ENCODE data around the gene CADPS2. TPM values are rescaled to one million over a fixed set of nuclear protein-coding genes. Genes with fewer than 3 reads are reported as not detected.

CADPS2 gene
- total and polyA plus RNA-seq, 8 donors = 34.2 to 83.4 (median 64.6) TPM

DNA sequence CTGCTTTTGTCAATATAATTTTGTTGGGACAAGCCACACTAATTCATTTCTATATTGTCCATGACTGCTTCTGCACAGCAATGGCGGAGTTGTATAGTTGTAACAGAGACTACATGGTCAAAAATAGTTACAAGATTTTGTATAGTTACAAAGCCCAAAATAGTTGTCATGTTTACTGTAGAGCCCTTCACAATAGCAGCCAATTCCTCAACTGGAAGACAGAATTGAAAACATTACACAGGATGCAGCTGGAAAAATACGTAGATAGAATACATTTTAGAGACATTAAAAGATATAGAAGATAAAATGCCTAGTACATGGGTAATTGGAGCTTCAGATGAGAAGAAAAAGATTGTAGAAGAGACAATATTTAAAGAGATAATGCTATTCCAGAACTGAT, 425.3 kb downstream of the CADPS2 start:
- H3K27me3 ChIP-seq = no peaks in the 10 kb centered on the region
- H3K27ac ChIP-seq = no peak overlapping the region
- intact Hi-C loops (cut with DNase I) = no loop called here
- TF ChIP-seq, protein P1, sequence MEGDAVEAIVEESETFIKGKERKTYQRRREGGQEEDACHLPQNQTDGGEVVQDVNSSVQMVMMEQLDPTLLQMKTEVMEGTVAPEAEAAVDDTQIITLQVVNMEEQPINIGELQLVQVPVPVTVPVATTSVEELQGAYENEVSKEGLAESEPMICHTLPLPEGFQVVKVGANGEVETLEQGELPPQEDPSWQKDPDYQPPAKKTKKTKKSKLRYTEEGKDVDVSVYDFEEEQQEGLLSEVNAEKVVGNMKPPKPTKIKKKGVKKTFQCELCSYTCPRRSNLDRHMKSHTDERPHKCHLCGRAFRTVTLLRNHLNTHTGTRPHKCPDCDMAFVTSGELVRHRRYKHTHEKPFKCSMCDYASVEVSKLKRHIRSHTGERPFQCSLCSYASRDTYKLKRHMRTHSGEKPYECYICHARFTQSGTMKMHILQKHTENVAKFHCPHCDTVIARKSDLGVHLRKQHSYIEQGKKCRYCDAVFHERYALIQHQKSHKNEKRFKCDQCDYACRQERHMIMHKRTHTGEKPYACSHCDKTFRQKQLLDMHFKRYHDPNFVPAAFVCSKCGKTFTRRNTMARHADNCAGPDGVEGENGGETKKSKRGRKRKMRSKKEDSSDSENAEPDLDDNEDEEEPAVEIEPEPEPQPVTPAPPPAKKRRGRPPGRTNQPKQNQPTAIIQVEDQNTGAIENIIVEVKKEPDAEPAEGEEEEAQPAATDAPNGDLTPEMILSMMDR (IDR thresholded peaks at IDR 0.05) = no peak
- no peak overlapping the region for H3K4me3 ChIP-seq
- DNase-seq (no peak), ATAC-seq (no peak)
- H3K36me3 ChIP-seq = no peaks in the 10 kb centered on the region
- H3K9me3 ChIP-seq = no peaks in the 10 kb centered on the region
- no peaks in the 10 kb centered on the region for H3K4me1 ChIP-seq

DNA sequence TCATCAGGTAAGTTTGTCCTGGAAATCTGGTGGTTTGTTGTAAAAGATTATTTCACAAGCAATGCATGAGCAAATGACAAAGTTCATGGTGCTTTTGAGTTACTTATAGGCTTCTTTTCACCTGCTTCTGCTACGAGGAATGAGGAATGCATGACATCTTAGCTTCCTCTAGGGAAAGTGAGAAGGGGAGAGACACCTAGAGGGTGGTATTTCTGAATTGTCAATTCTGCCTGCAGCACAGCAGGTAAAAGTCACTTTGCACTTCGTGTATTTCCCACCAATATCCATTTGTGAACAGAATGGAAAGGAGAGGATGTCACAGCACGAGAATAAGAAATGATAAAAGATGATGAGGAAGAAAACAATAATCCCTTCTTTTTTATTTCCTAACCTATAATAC, 428.3 kb downstream of the CADPS2 start:
- intact Hi-C loops (cut with DNase I) = no loop called here
- no peaks in the 10 kb centered on the region for H3K27me3 ChIP-seq
- TF ChIP-seq, protein P1 (IDR thresholded peaks at IDR 0.05) = no peak
- H3K9me3 ChIP-seq = no peaks in the 10 kb centered on the region
- DNase-seq = no peak
- ATAC-seq = no peak
- H3K27ac ChIP-seq = no peak overlapping the region
- no peak overlapping the region for H3K4me3 ChIP-seq
- H3K4me1 ChIP-seq = no peaks in the 10 kb centered on the region
- no peaks in the 10 kb centered on the region for H3K36me3 ChIP-seq

DNA sequence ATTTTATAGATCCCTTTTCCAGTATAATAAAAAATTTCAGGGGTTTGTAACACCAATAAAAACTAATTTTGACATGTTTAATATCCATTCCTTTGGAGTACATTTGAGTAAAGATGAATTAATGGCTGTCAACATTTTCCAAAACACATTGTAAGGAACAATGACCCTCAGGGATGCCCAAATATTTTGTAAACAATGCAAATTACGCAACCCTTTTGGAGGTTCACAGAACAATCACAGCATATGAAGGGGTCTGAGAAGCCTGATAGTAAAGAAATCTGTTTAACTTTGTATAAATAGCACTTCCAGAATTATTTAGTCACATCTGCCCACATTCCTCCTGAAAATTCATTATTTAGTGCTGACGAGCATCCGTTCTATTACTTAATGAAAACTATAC, 428.9 kb downstream of the CADPS2 start:
- no peak overlapping the region for H3K4me3 ChIP-seq
- ATAC-seq = no peak
- no peaks in the 10 kb centered on the region for H3K36me3 ChIP-seq
- intact Hi-C loops (cut with DNase I) = no loop called here
- no peaks in the 10 kb centered on the region for H3K9me3 ChIP-seq
- no peak overlapping the region for H3K27ac ChIP-seq
- H3K4me1 ChIP-seq = no peaks in the 10 kb centered on the region
- H3K27me3 ChIP-seq = no peaks in the 10 kb centered on the region
- DNase-seq = no peak
- TF ChIP-seq, protein P1 (IDR thresholded peaks at IDR 0.05) = no peak

DNA sequence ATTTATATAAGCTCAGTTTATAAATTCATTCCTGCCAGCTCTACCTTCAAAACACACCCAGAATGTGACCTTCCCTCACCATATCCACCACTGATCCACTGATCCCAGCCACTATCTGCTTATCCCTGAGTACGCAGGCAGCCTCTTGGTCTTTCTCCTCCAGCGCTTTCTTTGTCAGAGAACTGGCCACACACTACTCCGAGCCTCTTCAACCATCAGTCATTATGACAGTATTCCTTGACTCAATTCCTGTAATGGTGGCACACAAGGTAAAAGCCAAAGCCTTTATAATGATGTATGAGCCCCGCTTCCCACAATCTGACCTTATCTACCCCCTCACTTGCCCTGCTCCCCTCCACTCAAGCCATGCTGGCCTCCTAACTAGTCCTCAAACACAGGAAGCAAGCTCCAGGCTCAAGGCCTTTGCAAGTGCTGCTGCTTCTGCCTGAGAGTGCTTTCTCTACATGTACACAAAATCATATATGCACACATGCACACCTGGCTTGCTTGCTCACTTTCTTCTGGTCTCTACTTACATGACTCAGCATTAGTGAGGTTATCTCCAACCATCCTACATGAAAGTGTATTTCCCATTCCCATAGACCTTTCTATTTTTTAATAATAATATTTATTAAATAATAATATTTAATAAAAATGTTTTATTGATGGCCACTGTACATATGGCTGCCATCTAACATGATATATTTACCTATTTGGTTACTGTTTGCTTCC, 431.3 kb downstream of the CADPS2 start:
- intact Hi-C loops (cut with DNase I) = no loop called here
- peaks cover 0 to 8% of the 10 kb centered on the region in 2 donors for H3K36me3 ChIP-seq

DNA sequence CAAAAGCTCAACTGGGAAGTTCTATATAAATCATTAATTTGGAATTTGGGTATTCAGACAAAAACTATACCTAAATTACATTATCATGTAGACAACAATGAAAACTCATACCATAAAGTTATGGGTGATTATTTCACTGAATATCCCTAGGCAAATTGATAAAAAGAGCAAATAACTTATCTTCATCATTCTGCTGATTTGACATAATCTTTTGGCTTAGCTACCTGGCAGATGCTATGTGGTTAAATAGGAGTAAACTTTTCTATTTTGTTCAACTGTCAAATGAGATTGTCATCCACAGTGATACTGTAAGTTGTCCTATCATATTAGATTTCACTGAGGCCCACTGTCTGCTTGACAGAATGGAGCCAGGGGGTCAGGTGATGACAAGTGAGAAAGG, 432.8 kb downstream of the CADPS2 start:
- Histone ChIP-seq H3K36me3 (peaks cover 0 to 8% of the 10 kb centered on the region in 2 donors), H3K4me3 (no peak overlapping the region), H3K4me1 (no peaks in the 10 kb centered on the region), H3K27ac (no peak overlapping the region), H3K9me3 (no peaks in the 10 kb centered on the region), H3K27me3 (no peaks in the 10 kb centered on the region)
- TF ChIP-seq, protein P1 (IDR thresholded peaks at IDR 0.05) = no peak
- ATAC-seq (no peak), DNase-seq (no peak)
- intact Hi-C loops (cut with DNase I) = no loop called here

More for the DNA sequence above, 431.3 kb downstream of the CADPS2 start:
- Histone ChIP-seq H3K9me3 (no peaks in the 10 kb centered on the region), H3K4me1 (no peaks in the 10 kb centered on the region), H3K4me3 (no peak overlapping the region), H3K27me3 (no peaks in the 10 kb centered on the region), H3K27ac (no peak overlapping the region)
- TF ChIP-seq, protein P1 (IDR thresholded peaks at IDR 0.05) = no peak
- DNase-seq (no peak), ATAC-seq (no peak)
